HepG2 (cell line): Measurements from ENCODE around the gene NDOR1. TPM values are rescaled to one million over a fixed set of nuclear protein-coding genes. Genes with fewer than 3 reads are reported as not detected.
A peak's percentile ranks its signal among the peaks of the same experiment; 100 is the strongest.

Experiments
- CBX2 ChIP-seq, 2 experiments: fragments of 200-600 bp in 1 of 2; sonication (generic); formaldehyde crosslinking in 1 of 2; IDR thresholded peaks; 2 replicates each; pipeline versions ENCODE4 v1.7.0 to v1.8.1; 2018 to 2022; ENCODE audit warnings: low read depth in 2 of 2, low read length in 1 of 2, mild to moderate bottlenecking in 1 of 2, missing genetic modification reagents in 1 of 2
- CREB1 ChIP-seq, 2 experiments: fragments of 450-650 bp in 1 of 2; IDR thresholded peaks; 2 replicates each; pipeline ENCODE4 v1.6.1; 2016 to 2017; ENCODE audit warnings: control low read depth in 1 of 2, mild to moderate bottlenecking in 1 of 2, missing compliant biosample characterization in 1 of 2, missing genetic modification characterization in 1 of 2
- DMAP1 ChIP-seq: IDR thresholded peaks from 2 replicates; pipeline ENCODE4 v1.6.1; 2016
- HCFC1 ChIP-seq: fragments of 150-350 bp; IDR thresholded peaks from 2 replicates; pipeline ENCODE4 v1.6.1; 2014; ENCODE audit warnings: low read depth, low read length
- MTERF4 ChIP-seq: sonication (generic); formaldehyde crosslinking; IDR thresholded peaks from 2 replicates; pipeline ENCODE4 v1.8.0; 2023; ENCODE audit warnings: mild to moderate bottlenecking, missing genetic modification reagents
- NFYC ChIP-seq: IDR thresholded peaks from 2 replicates; pipeline ENCODE4 v1.6.1; 2016; ENCODE audit warnings: missing genetic modification reagents, missing compliant biosample characterization
- RXRB ChIP-seq: IDR thresholded peaks from 2 replicates; pipeline ENCODE4 v1.6.1; 2016; ENCODE audit warnings: borderline replicate concordance, missing genetic modification reagents, missing compliant biosample characterization
- SAP130 ChIP-seq: IDR thresholded peaks from 2 replicates; pipeline ENCODE4 v1.6.1; 2016; ENCODE audit warnings: low read depth
- SOX6 ChIP-seq, 2 experiments: fragments of 450-650 bp in 1 of 2; sonication (generic) in 1 of 2; formaldehyde crosslinking in 1 of 2; IDR thresholded peaks; 2 replicates each; pipeline versions ENCODE4 v1.4.0 to v1.6.1; 2017 to 2020; ENCODE audit warnings: antibody characterized with exemption in 1 of 2, mild to moderate bottlenecking in 1 of 2, missing genetic modification reagents in 1 of 2
- SUZ12 ChIP-seq: fragments of 150-350 bp; IDR thresholded peaks from 2 replicates; pipeline ENCODE4 v1.6.1; 2014; ENCODE audit warnings: low read depth, low read length
- ZNF367 ChIP-seq: sonication (generic); formaldehyde crosslinking; IDR thresholded peaks from 2 replicates; pipeline ENCODE4 v1.4.0; 2020; ENCODE audit warnings: missing genetic modification reagents, borderline replicate concordance
- ZNF614 ChIP-seq: IDR thresholded peaks from 2 replicates; pipeline ENCODE4 v1.6.1; 2018; ENCODE audit warnings: missing biosample characterization, missing genetic modification reagents, inconsistent platforms, borderline replicate concordance
- ZNF646 ChIP-seq: sonication (generic); formaldehyde crosslinking; IDR thresholded peaks from 2 replicates; pipeline ENCODE4 v1.9.0; 2021; ENCODE audit warnings: mild to moderate bottlenecking, missing genetic modification reagents
- ZNF781 ChIP-seq: sonication (generic); formaldehyde crosslinking; IDR thresholded peaks from 2 replicates; pipeline ENCODE4 v1.5.1; 2020; ENCODE audit warnings: borderline replicate concordance, mild to moderate bottlenecking, missing genetic modification reagents; ENCODE audit errors: not compliant biosample characterization
- ZSCAN30 ChIP-seq: sonication (generic); formaldehyde crosslinking; IDR thresholded peaks from 2 replicates; pipeline ENCODE4 v1.5.0; 2020; ENCODE audit warnings: mild to moderate bottlenecking, missing genetic modification reagents
- polyA plus RNA-seq, 8 experiments: library from polyadenylated mRNA; depleted of rRNA in 3 of 8; stranded (reverse) in 7 of 8; unstranded in 1 of 8; fragments of >200 nt; fragmentation: Illumina TruSeq in 4 of 8; extraction: Trizol in 4 of 8; gene quantifications; 2 replicates each; pipeline versions ENCODE4 v1.2.1 to v1.2.3, GENCODE V29; 2011 to 2016; ENCODE audit warnings: low read depth in 4 of 8, missing spikeins in 1 of 8, mixed read lengths in 1 of 8; ENCODE audit not compliant: insufficient read depth in 1 of 8
- total RNA-seq, 5 experiments: library from RNA; depleted of rRNA; stranded (reverse); fragments of >200 nt; fragmentation: Illumina TruSeq; extraction: Trizol; gene quantifications; 2 replicates each; pipeline ENCODE4 v1.2.3, GENCODE V29; 2016; ENCODE audit warnings: low read depth in 1 of 5
- TF ChIP-seq, protein P1 (sequence below): sonication (generic); formaldehyde crosslinking; IDR thresholded peaks from 2 replicates; pipeline ENCODE4 v1.5.1; 2020; ENCODE audit warnings: missing genetic modification reagents, mild to moderate bottlenecking, borderline replicate concordance
- TF ChIP-seq, protein P2 (sequence below): IDR thresholded peaks from 2 replicates; pipeline ENCODE4 v1.6.1; 2012; ENCODE audit warnings: low read depth, low read length, improper control_type of control experiment

The NDOR1 gene
- total and polyA plus RNA-seq, 2 of the 13 experiments (the other 11 are each of a cell fraction or from before 2014, with no cell fraction given) = 3.6 to 8.7 TPM

GRCh38 chr9:137198051-137198901, 7.2 kb upstream of the NDOR1 start (continued):
- TF ChIP-seq ZNF781 (CRISPR knock-in tag) (no peak), NFYC (0 out of 2 replicates have a peak, but pooled peaks have one; percentile 18), ZNF614 (no peak), ZNF367 (no peak), HCFC1 (no peak), SAP130 (CRISPR knock-in tag) (peak; percentile 89), SUZ12 (no peak), SOX6 (IDR thresholded peaks at IDR 0.05) (no peak), SOX6 (CRISPR knock-in tag; IDR thresholded peaks at IDR 0.05) (no peak), MTERF4 (no peak), ZSCAN30 (CRISPR knock-in tag) (no peak), CREB1 (IDR thresholded peaks at IDR 0.05) (no peak), CREB1 (CRISPR knock-in tag; IDR thresholded peaks at IDR 0.05) (no peak), ZNF646 (CRISPR knock-in tag) (no peak), RXRB (CRISPR knock-in tag) (no peak), DMAP1 (CRISPR knock-in tag) (no peak), CBX2 (IDR thresholded peaks at IDR 0.05; ENCODE audit: low read depth, low read length) (no peak), CBX2 (CRISPR knock-in tag; IDR thresholded peaks at IDR 0.05; ENCODE audit: low read depth) (no peak)
- TF ChIP-seq, protein P1, sequence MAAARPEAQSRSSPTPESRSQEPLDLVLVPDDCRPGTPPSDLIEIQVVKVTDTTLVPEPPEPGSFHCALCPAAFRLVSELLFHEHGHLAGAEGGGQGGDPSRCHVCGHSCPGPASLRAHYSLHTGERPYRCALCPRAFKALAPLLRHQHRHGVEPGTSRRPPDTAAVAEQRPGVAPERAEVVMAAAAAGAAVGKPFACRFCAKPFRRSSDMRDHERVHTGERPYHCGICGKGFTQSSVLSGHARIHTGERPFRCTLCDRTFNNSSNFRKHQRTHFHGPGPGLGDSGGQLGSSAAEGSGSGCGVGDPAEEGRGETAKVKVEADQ (CRISPR knock-in tag) = no peak; the same call in 1 of the 2 replicates
- TF ChIP-seq, protein P2, sequence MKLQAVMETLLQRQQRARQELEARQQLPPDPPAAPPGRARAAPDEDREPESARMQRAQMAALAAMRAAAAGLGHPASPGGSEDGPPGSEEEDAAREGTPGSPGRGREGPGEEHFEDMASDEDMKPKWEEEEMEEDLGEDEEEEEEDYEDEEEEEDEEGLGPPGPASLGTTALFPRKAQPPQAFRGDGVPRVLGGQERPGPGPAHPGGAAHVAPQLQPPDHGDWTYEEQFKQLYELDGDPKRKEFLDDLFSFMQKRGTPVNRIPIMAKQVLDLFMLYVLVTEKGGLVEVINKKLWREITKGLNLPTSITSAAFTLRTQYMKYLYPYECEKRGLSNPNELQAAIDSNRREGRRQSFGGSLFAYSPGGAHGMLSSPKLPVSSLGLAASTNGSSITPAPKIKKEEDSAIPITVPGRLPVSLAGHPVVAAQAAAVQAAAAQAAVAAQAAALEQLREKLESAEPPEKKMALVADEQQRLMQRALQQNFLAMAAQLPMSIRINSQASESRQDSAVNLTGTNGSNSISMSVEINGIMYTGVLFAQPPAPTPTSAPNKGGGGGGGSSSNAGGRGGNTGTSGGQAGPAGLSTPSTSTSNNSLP = no peak
